ENCODE results near the gene LRRIQ3.
"Not testable (repeated sequence)": the region's sequence is repeated elsewhere in the genome, so short reads cannot be mapped to it uniquely, and the experiment has no call there.

The LRRIQ3 gene, protein sequence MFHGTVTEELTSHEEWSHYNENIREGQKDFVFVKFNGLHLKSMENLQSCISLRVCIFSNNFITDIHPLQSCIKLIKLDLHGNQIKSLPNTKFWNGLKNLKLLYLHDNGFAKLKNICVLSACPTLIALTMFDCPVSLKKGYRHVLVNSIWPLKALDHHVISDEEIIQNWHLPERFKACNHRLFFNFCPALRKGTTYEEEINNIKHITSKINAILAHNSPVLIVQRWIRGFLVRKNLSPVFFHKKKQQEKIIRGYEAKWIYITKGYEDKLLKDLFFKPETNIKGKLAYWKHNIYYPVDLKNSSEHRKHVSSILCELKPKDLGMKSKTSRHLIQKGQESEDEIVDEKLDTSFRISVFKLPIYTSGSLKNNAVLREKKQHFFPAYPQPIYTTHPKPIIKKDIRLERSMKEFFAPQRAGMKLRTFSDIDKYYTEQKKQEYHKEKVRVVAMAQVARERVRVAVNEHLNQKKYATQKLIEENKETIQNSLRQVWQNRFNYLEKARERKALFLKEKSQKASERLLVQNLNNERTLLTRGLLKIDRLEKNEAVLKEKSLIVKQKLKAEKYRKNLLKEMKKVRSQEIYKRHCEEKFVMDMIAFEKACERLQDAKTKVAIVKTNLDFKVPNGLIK

DNA sequence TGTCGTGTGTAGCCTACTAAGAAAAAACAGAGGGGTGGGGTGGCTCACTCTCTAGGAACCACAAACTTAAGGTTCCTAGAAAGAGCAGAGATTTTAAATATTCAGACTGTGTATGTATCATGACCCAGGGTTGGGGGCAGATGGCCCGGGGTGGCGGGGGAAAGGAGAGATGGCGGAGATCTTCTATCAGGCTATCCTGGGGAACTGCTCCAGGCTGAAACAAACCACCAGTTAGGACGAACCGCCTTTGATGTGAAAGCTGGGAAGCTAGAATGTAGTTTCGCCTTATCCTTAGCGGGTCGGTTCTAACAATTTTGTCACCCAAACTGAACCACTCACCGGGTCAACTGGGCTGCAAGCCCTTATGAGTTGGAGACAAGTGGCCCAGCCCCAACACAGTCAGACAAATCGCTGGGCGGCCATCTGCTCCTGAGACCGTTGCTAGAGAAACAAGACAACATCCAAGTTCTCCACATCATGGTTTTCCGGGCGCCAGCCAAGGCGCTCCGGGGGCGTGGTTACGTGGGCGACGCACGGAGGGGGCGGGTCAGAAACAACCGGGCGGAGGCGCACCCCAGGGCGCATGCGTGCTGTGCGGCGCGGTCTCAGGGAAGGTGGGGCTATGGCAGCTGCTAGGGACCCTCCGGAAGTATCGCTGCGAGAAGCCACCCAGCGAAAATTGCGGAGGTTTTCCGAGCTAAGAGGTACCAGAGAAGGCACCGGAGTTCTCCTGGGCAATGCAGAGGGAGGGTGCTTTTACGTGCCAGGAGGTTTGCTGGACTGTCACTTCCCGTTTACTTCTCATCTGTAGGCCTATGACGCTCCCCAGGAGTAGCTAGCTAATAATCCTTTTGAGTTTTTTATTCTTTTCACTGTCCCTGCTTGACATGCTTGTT lies at the start of gene LRRIQ3, which contains the start of gene FPGT:
Gene LRRIQ3, minus strand, starts transcription at position 520 of the 896 bp plus-strand sequence. CDS start 14,492 bp downstream, outside the sequence.
Gene FPGT, plus strand, starts transcription at position 586 of the 896 bp plus-strand sequence. Its CDS starts 37 bp downstream, at position 623.
- DNase-seq = peak; percentile 90 to 91

DNA sequence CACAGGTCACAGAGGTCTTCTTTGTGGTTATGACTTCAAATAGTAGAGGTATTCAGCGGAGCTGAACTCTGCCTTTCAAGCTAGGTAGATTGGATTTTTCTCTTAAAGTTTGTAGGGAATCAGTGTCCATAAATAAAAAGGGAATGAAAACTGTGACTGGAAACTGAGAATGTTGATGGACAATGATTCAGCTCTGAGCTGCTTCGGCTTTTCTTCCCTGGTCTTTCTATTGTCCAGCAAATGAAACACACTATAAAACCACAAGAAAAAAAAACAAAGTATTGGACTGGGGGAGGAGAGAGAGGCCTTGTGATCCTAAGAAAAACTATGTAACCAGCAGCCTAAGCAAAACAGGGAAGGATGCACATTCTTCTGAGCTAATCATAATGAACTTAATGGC lies 48.3 kb upstream of the LRRIQ3 start:
- no peak for DNase-seq

DNA sequence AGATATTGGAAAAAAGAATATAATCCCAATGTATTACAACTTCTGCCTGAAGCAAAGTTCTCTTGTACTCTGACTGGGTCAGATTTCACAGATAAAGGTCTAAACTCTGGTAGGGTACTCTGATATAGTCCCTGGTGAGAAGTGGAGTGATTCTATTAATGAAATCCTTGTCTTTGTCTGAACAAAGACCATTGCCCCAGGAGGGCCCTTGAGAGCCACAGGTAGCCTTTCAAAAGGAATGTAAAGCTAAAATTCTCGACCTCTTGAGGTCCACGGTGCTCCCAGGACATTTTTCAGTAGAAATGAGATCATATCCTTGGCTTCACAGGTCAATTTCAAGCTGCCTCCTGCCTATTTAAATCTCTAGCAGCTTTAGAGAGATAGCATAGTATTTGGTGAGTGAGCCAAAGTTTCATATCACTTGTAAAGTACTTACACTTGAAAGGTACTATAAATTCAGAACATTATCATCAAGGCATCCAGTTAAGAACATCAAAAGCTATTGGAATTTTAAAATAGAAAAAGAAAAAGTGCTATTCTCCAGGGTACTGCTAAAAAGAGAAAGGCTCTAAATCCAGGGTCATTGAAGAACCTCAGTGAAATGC lies 47.3 kb upstream of the LRRIQ3 start:
- DNase-seq = no peak

DNA sequence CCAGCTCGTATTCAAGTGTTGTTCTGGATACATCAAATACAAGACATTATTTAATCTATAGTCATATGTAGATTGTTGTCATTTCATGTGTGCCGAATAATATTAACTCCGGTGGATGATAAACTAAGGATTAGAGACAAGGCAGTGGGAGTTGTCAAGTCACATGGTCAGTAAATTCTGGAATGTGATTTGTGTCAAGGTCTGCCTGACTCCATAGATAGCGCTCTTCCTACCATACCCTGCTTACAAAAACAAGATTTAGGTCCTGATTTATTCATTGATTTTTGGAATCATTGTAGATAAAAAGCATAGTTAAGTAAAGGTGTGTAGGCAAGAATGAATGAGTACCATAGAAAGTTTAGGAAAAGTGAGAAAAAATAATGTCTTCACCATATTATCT lies 39.8 kb upstream of the LRRIQ3 start:
- DNase-seq = no peak

DNA sequence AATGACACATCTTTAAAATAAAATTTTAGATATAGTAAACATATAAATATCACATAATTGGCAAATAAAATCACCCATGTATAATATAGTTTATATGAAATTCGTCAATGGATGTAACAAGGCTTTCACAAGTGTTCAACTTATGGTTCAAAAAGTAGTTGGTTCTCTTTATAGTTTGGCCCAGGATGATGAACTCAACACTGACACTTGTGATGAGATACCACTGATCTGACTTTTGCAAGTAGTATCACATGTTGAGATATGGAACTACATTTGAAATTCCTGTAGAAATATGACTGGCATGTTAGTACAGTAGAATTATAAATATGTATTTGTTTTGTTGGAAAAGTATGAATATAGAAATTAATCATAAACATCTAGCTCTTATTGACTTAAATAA lies 39.1 kb upstream of the LRRIQ3 start:
- no peak for DNase-seq

DNA sequence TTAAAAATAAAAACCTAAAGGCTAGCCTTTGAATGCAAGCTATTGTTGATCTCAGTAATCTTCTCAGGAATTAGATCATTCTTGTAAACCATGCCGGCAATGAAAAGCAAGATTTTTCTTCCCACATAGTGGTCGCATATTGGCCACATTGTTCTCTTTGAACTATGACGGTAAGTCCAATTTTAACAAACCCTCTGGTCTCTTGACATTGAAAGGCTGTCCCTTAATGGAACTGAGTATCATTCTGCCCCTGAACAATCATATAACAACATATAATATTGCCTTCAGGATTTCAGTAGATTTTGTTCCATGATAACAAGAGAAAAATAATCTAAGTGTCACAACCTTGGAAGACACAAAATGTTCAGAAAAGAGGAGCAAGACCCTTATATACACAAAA lies 38.5 kb upstream of the LRRIQ3 start:
- no peak for DNase-seq

DNA sequence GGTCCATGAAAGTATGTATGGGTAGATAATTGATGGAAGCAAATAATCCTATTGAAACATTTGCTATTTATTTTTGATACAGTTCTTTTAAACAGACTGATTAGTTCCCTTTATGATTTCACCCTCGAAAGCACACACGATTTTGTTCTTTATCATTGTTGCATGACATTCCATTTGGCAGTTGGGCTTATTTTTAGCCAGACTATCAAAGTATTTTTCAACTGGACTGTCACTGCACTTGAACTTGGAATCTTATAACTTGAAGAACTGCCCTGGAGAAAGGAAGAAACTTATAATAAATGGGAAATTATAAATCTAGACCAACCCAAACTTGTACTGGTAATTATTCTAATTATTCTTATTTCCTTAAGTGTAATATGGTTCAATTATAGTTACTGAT lies 37.2 kb upstream of the LRRIQ3 start, which contains the start of gene TNNI3K:
Gene TNNI3K, plus strand, starts transcription at position 235 of the 400 bp plus-strand sequence. Its CDS starts 65 bp downstream, at position 300.
- no peak for DNase-seq

DNA sequence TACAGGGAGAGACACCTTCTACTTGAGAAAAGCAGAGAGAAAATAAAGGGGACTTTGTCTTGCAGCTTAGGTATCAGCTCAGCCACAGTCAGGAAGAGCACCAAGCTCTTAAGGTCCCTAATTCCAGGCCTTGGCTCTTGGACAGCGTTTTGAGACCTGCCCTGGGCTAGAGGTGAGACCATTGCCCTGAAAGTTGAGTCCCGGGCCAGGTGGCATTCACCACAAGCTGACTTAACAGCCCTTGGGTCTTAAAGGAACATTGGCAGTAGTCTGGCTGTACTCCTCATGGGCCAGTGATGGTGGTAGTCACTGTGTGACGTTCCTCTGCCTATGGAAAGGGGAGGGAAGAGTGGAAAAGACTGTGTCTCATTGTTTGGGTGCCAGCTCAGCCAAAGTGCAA lies 25.5 kb upstream of the LRRIQ3 start:
- no peak for DNase-seq

DNA sequence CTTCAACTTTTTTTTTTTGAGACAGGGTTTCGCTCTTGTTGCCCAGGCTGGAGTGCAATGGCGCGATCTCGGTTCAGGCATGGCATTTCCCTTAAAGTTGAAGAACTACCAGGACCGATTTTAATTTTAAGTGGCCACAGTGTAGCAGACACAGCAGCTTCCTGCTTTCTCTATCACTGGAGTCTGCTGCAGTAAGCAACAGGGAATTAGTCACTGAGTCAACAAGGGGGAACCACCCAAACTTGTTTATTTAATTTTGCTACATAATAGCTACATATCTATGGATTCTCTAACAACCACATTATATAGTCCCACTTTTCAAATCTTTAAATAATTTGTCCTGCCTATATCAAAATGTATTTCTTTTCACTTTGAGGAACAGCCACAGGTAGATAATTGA lies 24.7 kb upstream of the LRRIQ3 start:
- DNase-seq = no peak

DNA sequence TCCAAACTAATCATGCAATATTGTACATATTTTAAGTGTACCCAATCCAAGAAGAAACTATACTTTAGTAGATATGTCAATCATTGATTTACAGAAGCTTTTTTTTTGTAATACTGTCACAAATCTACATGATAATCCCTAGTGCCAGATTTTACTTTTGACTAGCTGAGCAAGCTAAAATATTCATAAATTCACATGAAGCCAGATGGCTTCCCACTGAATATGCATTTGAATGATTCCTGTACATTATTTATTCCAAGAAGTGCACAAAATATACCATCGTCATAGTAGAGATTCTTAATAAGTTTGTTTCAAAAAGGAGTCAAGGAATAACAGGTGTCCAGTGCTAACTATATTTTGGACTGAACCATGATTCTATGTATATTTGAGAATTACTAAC lies 17.3 kb upstream of the LRRIQ3 start:
- no peak for DNase-seq

DNA sequence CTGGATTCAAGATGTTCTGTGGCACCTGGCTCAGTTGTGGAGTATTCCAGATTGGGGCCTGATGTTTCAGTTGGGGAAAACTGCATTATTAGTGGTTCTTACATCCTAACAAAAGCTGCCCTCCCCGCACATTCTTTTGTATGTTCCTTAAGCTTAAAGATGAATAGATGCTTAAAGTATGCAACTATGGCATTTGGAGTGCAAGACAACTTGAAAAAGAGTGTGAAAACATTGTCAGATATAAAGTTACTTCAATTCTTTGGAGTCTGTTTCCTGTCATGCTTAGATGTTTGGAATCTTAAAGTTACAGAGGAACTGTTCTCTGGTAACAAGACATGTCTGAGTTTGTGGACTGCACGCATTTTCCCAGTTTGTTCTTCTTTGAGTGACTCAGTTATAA lies 7.3 kb upstream of the LRRIQ3 start:
- DNase-seq = no peak

DNA sequence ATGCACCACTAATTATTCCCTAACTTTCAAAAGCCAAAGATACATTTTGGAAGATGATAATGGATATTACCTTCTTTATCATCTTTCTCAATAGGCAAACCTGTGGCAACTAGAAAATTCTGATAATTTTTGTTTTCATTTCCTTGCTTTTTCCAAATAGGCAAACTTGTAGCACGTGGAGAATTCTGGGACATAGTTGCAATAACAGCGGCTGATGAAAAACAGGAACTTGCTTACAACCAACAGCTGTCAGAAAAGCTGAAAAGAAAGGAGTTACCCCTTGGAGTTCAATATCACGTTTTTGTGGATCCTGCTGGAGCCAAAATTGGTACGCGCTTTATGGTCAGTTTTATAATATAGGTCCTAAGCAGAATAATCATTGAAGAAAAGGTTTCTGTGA lies 1.5 kb upstream of the LRRIQ3 start:
- DNase-seq = no peak

DNA sequence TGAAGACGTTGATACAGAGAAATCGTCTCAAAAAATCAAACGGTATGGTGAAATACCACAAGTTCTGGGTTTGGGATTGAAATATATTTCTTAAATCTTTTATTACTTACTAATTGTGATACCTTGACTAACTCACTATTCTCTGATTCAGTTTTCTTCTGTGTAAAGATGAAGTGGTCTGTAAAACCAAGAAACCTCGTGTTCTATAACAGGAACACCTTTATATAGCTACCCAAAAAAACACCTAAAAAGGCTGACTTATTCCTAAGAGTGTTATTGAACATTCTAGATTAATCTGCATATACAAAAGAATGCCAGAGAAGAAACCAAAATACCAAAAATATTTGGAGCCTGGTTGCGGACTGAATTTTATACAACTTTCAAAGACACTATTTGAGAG lies 721 bp downstream of the LRRIQ3 start:
- no peak for DNase-seq

DNA sequence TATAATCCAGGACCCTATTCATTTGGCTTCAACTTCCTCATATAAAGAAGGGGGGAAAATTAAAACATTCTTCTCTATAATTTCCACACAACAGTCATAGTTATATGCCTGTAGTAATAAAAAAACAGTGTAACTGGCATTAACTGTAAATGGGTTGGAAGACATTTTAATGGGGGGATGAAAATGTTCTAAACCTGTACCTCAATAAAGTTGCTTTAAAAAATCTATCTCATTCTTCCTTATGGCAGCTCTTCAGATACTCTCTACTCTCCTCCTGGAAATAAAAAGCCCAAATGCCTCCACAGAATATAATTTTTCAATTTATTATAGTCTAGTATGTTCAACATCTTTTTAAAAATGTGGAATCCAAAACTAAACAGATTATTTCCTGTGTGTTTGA lies 2.6 kb downstream of the LRRIQ3 start:
- no peak for DNase-seq

DNA sequence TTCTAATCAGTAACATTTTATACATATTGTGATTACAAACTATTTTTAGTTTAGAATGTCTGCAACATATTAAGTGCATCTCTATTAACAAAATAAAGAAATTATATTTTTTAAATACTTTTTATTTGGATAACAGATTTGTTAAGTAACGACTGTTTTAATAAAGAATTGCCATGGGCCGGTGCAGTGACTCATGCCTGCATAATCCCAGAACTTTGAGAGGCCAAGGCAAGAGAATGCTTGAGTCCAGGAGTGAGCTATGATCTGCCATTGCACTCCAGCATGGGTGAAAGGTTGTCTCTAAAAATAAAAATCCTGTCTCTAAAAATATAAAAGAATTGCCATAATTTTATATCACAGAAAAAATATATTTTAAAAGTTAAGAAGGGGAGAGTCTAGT lies 4.1 kb downstream of the LRRIQ3 start:
- no peak for DNase-seq

DNA sequence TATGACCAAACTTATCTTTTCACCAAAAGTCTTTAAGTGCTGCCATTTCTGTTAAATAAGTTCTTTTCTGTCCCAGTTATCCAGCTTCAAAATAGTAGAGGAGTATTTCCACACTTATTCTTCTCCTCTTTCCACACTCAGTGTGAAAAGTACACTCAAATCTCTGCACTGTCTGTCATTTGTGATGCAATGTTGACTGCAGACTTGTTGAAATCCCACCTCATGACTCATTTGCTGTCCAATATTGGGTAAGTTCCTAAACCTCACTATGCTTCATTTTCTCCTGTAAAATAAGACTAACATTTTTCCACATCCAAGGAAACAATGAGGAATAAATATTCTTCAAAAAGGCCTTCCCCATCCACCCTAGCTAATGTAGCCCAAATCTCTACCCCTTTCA lies 17.5 kb downstream of the LRRIQ3 start:
- DNase-seq = no peak

DNA sequence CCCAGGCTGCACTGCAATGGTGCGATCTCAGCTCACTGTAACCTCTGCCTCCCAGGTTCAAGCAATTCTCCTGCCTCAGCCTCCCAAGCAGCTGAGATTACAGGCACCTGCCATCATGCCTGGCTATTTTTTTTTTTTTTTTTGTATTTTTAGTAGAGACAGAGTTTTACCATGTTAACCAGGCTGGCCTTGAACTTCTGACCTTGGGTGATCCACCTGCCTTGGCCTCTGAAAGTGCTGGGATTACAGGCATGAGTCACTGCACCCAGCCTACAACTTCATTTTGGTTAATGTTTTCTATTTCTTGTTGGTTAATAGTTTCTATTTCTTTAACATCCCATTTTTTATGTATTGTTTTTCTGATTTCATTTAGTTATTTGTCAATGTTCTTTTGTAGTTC lies 23.6 kb downstream of the LRRIQ3 start:
- not testable (repeated sequence) for DNase-seq

DNA sequence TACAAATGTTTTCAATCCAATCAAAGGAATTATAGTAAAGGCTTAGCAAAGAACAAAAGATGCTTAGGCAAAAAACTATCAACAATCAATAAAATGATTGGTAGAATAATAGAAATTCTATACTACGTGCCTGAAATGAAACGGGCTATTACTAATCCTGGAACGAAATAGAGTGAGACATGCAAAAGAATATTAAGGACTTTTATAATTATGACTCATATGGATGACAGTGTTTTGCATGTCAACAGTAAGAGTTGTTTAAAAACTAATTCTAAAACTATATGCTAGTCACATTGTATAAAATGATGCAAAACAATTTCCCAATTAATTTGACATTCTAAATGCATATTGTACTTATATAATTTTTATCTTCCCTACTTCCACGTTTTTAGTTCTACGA lies 35.6 kb downstream of the LRRIQ3 start:
- DNase-seq = no peak

DNA sequence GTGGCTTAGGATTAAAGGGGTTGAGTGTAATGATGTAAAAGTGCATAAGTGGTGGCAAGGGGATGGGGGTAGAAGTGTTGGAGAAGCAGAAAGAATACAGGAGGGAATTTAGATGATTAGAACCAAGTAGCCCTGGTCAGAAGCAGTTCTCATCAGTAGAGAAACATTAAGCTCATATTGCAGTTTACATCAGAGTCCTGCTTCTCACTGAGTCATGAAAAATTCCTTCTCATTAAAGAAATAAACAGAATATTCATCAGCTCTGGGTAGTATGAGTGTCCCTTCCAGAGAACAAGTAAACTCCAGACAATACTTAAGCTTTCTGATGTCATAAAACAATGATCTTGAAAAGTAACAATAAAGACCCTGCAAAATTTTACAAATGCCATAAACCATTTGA lies 36.5 kb downstream of the LRRIQ3 start:
- no peak for DNase-seq

DNA sequence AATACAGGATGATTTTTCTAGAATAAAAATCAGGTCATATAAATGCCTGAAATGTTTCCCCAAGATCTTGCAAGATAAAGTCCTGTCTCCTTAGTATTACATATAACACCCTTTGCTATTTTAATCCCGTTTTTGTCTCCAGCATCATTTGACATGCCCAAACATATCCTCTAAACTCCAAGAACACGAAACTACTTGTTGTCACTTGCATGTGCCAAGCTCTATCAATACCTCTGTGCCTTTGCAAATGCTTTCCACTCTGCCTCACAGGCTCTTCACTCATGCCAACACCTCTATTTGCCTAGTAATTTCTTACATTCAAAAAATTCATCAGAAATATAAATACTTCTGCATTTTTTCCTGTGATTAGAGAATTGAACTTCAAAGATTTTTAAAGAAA lies 37.9 kb downstream of the LRRIQ3 start:
- no peak for DNase-seq

DNA sequence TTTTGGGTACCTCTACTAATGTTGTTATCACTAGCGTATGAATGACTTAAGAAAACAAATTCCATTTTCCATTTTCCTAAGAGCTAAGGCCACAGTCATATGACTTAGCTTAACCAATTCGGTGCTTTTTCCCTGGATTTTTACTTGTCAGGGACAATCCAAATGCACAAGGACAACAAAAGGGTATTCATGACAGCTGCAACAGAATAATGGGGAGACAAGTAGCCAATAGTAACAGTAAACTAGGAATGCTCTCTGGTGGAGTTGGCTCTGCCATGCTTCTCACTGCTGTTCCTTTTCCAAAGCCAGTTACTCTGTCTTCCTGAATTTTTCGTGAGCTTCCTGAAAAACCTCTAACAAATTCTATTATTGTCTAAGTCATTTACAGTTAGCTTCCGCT lies 52.9 kb downstream of the LRRIQ3 start:
- DNase-seq = no peak

DNA sequence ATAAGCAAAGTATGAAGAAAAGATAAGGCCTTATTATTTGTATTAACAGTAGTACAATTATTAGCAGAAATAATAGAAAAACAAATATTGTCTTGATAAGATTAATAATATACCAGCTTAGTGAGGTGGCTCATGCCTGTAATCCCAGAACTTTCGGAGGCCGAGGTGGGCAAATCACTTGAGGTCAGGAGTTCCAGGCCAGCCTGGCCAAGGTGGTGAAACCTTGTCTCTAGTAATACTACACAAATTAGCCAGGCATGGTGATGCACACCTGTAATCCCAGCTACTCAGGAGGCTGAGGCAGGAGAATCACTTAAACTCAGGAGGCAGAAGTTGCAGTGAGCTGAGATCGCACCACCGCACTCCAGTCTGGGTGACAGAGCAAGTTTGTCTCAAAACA lies 80.6 kb downstream of the LRRIQ3 start:
- not testable (repeated sequence) for DNase-seq

DNA sequence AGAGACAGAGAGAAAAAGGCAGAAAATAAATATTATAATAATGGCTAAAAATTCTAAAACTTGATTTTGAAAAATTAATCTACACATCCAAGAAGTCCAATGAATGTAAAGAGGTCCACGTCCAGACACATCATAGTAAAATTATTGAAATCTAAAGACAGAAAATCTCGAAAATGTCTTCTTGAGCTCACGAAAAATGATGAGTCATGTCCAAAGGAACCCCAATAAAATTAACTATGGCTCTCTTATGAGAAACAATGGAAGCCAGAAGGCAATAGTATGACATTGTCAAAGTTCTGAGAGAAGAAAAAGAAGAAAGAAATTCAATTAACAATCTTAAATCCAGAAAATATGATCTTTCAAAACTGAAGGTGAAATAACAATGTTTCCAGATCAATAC lies 84.6 kb downstream of the LRRIQ3 start:
- DNase-seq = no peak
